ENCODE data around the gene PTPRB.

Gene PTPRB

GRCh38 chr12:70643939-70644338 lies 6.7 kb upstream of the PTPRB start:
- TF ChIP-seq POLR2AphosphoS5 (IDR thresholded peaks at IDR 0.05; ENCODE audit: low read depth, low read length) (no peak), FOXP2 (optimal IDR thresholded peaks at IDR 0.05; ENCODE audit: borderline replicate concordance, extremely low read depth, extremely low read length, insufficient read depth) (no peak), TAF1 (IDR thresholded peaks at IDR 0.05; ENCODE audit: borderline replicate concordance, insufficient read depth, low read length) (no peak), REST (IDR thresholded peaks at IDR 0.05; ENCODE audit: insufficient read depth in 1 of 2, low read depth in 2 of 2, low read length in 2 of 2) (no peak), SIN3A (IDR thresholded peaks at IDR 0.05; ENCODE audit: borderline replicate concordance, insufficient read depth, low read length) (no peak)

DNA sequence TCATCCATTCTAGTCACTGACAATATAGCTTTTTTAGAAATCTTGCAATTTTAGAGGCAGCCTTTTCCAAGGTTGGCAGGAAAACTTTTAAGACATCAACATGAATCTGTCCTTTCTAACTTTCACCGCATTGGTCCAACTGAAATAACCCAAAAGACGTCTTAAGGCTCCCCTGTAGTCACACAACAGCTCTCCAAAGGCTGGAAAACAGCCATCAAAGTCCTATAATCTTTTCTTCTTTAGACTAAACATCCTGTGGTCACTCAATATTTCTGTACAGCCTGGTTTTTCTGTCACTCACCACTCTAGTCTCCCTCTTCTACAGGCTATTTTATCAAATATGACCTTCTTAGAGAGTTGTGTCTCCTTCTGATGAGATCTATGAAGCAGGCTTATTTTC lies 4.5 kb upstream of the PTPRB start:
- TF ChIP-seq REST (IDR thresholded peaks at IDR 0.05; ENCODE audit: insufficient read depth in 1 of 2, low read depth in 2 of 2, low read length in 2 of 2) (no peak), FOXP2 (optimal IDR thresholded peaks at IDR 0.05; ENCODE audit: borderline replicate concordance, extremely low read depth, extremely low read length, insufficient read depth) (no peak)

- TF ChIP-seq POLR2AphosphoS5 (IDR thresholded peaks at IDR 0.05; ENCODE audit: low read depth, low read length) (no peak), REST (IDR thresholded peaks at IDR 0.05; ENCODE audit: insufficient read depth in 1 of 2, low read depth in 2 of 2, low read length in 2 of 2) (no peak), TAF1 (IDR thresholded peaks at IDR 0.05; ENCODE audit: borderline replicate concordance, insufficient read depth, low read length) (no peak)
These were observed 3.7 kb upstream of the PTPRB start for GRCh38 chr12:70640901-70641300.

GRCh38 chr12:70639535-70639934 lies 2.3 kb upstream of the PTPRB start:
- TF ChIP-seq TAF1 (IDR thresholded peaks at IDR 0.05; ENCODE audit: borderline replicate concordance, insufficient read depth, low read length): no peak
- no peak for TF ChIP-seq FOXP2 (optimal IDR thresholded peaks at IDR 0.05; ENCODE audit: borderline replicate concordance, extremely low read depth, extremely low read length, insufficient read depth)
- TF ChIP-seq REST (IDR thresholded peaks at IDR 0.05; ENCODE audit: insufficient read depth in 1 of 2, low read depth in 2 of 2, low read length in 2 of 2): no peak
- no peak for TF ChIP-seq SIN3A (IDR thresholded peaks at IDR 0.05; ENCODE audit: borderline replicate concordance, insufficient read depth, low read length)
- no peak for TF ChIP-seq POLR2AphosphoS5 (IDR thresholded peaks at IDR 0.05; ENCODE audit: low read depth, low read length)

DNA sequence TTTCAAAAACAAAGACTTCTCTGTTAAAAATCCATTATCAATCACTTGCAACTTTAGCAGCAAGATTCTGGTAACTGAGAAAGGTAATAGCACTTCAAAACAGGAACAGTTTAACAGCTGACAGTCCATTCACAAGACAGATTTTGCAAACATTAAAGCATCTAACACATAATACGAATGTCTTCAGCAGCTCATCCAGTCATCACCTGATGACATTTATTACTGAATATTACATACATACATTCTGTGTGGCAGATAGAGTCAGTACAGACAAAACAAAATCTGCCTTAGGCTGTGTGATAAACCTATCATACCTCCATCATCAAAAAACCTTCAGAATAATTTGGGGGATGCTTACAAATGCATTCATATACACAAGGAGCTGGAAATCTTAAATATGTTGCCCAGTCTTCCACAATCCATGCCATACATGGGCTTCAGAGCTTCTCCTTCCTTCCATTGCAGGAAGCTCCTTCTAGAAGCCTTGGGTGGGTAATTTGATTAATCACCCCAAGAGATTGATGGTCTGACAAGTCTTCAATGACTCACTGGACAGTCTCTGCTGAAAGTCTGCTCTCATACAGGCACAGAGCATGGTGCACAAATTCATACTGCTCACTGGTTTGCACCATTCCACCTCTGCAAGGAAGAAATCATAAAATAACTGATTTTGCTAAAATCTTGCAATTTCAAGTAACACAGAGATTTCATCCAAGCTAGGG lies 1.6 kb upstream of the PTPRB start:
- TF ChIP-seq SIN3A (IDR thresholded peaks at IDR 0.05; ENCODE audit: borderline replicate concordance, insufficient read depth, low read length): no peak
- no peak for TF ChIP-seq FOXP2 (optimal IDR thresholded peaks at IDR 0.05; ENCODE audit: borderline replicate concordance, extremely low read depth, extremely low read length, insufficient read depth)
- TF ChIP-seq TAF1 (IDR thresholded peaks at IDR 0.05; ENCODE audit: borderline replicate concordance, insufficient read depth, low read length): no peak

Measured in PFSK-1 (cell line).